ENCODE measurements around the gene NRXN3. TPM values are rescaled to one million over a fixed set of nuclear protein-coding genes. Genes with fewer than 3 reads are reported as not detected.

Gene NRXN3
- total RNA-seq, 5 donors from 2014 or later (not counting 1 experiment from before 2014, with no cell fraction given) = not detected

GRCh38 chr14:78754059-78754458 is 583.9 kb downstream of the NRXN3 start:
- no peak overlapping the region for H3K27ac ChIP-seq (ENCODE audit: low read length)
- Mint-ChIP-seq H3K4me3 (no peak overlapping the region), H3K36me3 (no peaks in the 10 kb centered on the region), H3K4me1 (no peaks in the 10 kb centered on the region), H3K9me3 (no peaks in the 10 kb centered on the region), H3K27me3 (peaks cover 0 to 3% of the 10 kb centered on the region in 2 donors), H3K27ac (no peak overlapping the region)
- no peak overlapping the region for H3K4me3 ChIP-seq (ENCODE audit: control insufficient read depth in 1 of 2, extremely low read depth in 1 of 2, low read length in 1 of 2)
- H3K27me3 ChIP-seq (replicated peaks in 1 of 2; ENCODE audit: control insufficient read depth in 2 of 2, extremely low read depth in 1 of 2, insufficient read depth in 2 of 2, low read length in 1 of 2) = no peaks in the 10 kb centered on the region
- H3K9me3 ChIP-seq = no peaks in the 10 kb centered on the region
- ChIA-PET CTCF (interaction anchor here in 1 of 2 donors (1.5 kb wide), 1 partner anchor 14 kb away, joined by 3 read pairs; no protein-coding TSS in a partner anchor), POLR2A (no interaction called here)
- H3K36me3 ChIP-seq (ENCODE audit: control insufficient read depth in 2 of 2, extremely low read depth in 1 of 2, insufficient read depth in 1 of 2, low read length in 1 of 2) = no peaks in the 10 kb centered on the region
- H3K4me1 ChIP-seq (ENCODE audit: control insufficient read depth in 1 of 2, extremely low read depth in 1 of 2, insufficient read depth in 2 of 2, low read length in 2 of 2) = no peaks in the 10 kb centered on the region
- WGBS (ENCODE audit: insufficient coverage) = 83% methylated on average over 2 of the region's 6 CpGs
- ATAC-seq (replicated peaks in 1 of 4) (no peak), DNase-seq (no peak)

DNA sequence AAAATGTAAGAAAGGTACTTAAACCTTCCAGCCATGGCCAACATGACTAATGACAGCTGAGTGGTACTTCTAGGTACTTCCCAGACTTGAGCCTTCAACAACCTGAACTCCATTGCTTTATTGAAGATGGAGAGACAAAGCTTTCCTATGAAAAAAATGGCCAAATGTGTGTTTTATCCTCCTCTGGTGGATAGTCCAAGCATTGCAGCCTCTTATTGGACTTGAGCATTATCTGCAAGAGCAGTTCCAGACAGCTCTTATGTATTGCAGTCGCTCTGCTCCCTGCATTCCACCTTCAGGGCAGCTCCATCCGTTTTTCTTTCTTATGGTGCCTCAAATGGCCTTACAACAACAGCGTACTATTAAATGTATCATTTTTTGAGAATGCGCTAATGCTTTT is 588.2 kb downstream of the NRXN3 start:
- POLR2A ChIA-PET = no interaction called here
- Histone ChIP-seq H3K9me3 (no peaks in the 10 kb centered on the region), H3K4me3 (ENCODE audit: control insufficient read depth in 1 of 2, extremely low read depth in 1 of 2, low read length in 1 of 2) (no peak overlapping the region), H3K4me1 (ENCODE audit: control insufficient read depth in 1 of 2, extremely low read depth in 1 of 2, insufficient read depth in 2 of 2, low read length in 2 of 2) (no peaks in the 10 kb centered on the region), H3K27ac (ENCODE audit: low read length) (no peak overlapping the region), H3K27me3 (replicated peaks in 1 of 2; ENCODE audit: control insufficient read depth in 2 of 2, extremely low read depth in 1 of 2, insufficient read depth in 2 of 2, low read length in 1 of 2) (no peaks in the 10 kb centered on the region), H3K36me3 (ENCODE audit: control insufficient read depth in 2 of 2, extremely low read depth in 1 of 2, insufficient read depth in 1 of 2, low read length in 1 of 2) (no peaks in the 10 kb centered on the region)
- Mint-ChIP-seq H3K9me3 (no peaks in the 10 kb centered on the region), H3K27ac (no peak overlapping the region), H3K4me3 (no peak overlapping the region), H3K36me3 (no peaks in the 10 kb centered on the region), H3K27me3 (peaks cover 0 to 4% of the 10 kb centered on the region in 2 donors), H3K4me1 (no peaks in the 10 kb centered on the region)
- DNase-seq (no peak), ATAC-seq (replicated peaks in 1 of 4) (no peak)
- CTCF ChIA-PET = no interaction called here
- 71% methylated on average over 3 of the region's 4 CpGs for WGBS (ENCODE audit: insufficient coverage)

DNA sequence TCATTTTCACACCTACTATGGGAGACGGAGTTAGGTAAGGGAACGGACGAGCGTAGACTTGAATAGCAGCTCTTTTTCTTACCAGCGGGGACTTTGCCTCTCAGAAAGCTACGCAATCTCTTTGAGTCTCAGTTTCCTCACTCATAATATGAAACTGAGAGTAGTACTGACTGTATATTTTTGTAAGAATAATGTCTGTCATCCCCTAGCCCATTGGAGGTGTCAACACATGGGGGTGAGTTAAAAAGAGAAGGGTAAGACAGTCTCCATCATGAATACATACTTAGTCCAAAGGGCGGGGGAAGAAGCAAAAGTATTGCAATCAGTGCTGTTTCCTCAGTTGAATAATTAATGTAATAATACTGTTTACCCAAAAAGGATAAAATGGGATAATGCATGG is 592.2 kb downstream of the NRXN3 start:
- Mint-ChIP-seq H3K27me3 (peaks cover 0 to 8% of the 10 kb centered on the region in 2 donors), H3K36me3 (no peaks in the 10 kb centered on the region), H3K4me1 (no peaks in the 10 kb centered on the region), H3K9me3 (no peaks in the 10 kb centered on the region), H3K4me3 (no peak overlapping the region), H3K27ac (no peak overlapping the region)
- Histone ChIP-seq H3K4me1 (ENCODE audit: control insufficient read depth in 1 of 2, extremely low read depth in 1 of 2, insufficient read depth in 2 of 2, low read length in 2 of 2) (no peaks in the 10 kb centered on the region), H3K4me3 (ENCODE audit: control insufficient read depth in 1 of 2, extremely low read depth in 1 of 2, low read length in 1 of 2) (no peak overlapping the region), H3K9me3 (no peaks in the 10 kb centered on the region), H3K36me3 (ENCODE audit: control insufficient read depth in 2 of 2, extremely low read depth in 1 of 2, insufficient read depth in 1 of 2, low read length in 1 of 2) (no peaks in the 10 kb centered on the region), H3K27ac (ENCODE audit: low read length) (no peak overlapping the region), H3K27me3 (replicated peaks in 1 of 2; ENCODE audit: control insufficient read depth in 2 of 2, extremely low read depth in 1 of 2, insufficient read depth in 2 of 2, low read length in 1 of 2) (no peaks in the 10 kb centered on the region)
- DNase-seq (no peak), ATAC-seq (replicated peaks in 1 of 4) (no peak)
- POLR2A ChIA-PET = interaction anchor here in 1 of 2 donors (0.5 kb wide), 1 partner anchor 21 kb away, joined by 9 read pairs; no protein-coding TSS in a partner anchor
- CTCF ChIA-PET = no interaction called here
- WGBS (ENCODE audit: insufficient coverage) = no CpG with 5 or more reads among the region's 7 CpGs

- Histone ChIP-seq H3K4me1 (ENCODE audit: control insufficient read depth in 1 of 2, extremely low read depth in 1 of 2, insufficient read depth in 2 of 2, low read length in 2 of 2) (no peaks in the 10 kb centered on the region), H3K9me3 (no peaks in the 10 kb centered on the region), H3K27me3 (replicated peaks in 1 of 2; ENCODE audit: control insufficient read depth in 2 of 2, extremely low read depth in 1 of 2, insufficient read depth in 2 of 2, low read length in 1 of 2) (no peaks in the 10 kb centered on the region), H3K4me3 (ENCODE audit: control insufficient read depth in 1 of 2, extremely low read depth in 1 of 2, low read length in 1 of 2) (no peak overlapping the region), H3K36me3 (ENCODE audit: control insufficient read depth in 2 of 2, extremely low read depth in 1 of 2, insufficient read depth in 1 of 2, low read length in 1 of 2) (no peaks in the 10 kb centered on the region), H3K27ac (ENCODE audit: low read length) (no peak overlapping the region)
- H3K27ac Mint-ChIP-seq = no peak overlapping the region
- H3K27me3 Mint-ChIP-seq = peaks cover 0 to 8% of the 10 kb centered on the region in 2 donors
- DNase-seq (no peak), ATAC-seq (replicated peaks in 1 of 4) (no peak)
- WGBS (ENCODE audit: insufficient coverage) = no CpG with 5 or more reads among the region's 1 CpG
- ChIA-PET POLR2A (no interaction called here), CTCF (no interaction called here)
- no peak overlapping the region for H3K4me3 Mint-ChIP-seq
- H3K4me1 Mint-ChIP-seq = no peaks in the 10 kb centered on the region
- H3K9me3 Mint-ChIP-seq = no peaks in the 10 kb centered on the region
- H3K36me3 Mint-ChIP-seq = no peaks in the 10 kb centered on the region
Measured at GRCh38 chr14:78763746-78764145, 593.6 kb downstream of the NRXN3 start.

DNA sequence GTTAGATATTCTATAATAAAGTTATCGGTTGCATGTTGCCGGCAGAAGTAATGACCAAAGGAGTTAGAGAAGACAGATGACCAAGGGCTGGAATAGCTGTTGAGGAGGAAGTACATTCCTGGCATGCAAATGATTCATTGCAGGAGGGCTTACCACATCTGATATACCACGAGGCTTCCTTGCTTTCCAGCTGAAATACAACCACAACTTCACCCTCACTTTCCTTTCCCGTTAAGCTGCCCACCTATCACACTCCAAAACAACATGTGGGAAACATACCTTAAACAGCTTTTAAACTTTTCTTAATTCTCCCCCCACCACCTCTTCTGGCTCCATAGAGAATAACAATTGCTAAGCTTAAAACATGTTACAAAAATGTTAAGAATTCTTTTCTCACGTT is 594.1 kb downstream of the NRXN3 start:
- H3K27ac Mint-ChIP-seq = no peak overlapping the region
- ATAC-seq (replicated peaks in 1 of 4) = no peak
- 7% methylated on average over 3 of the region's 5 CpGs for WGBS (ENCODE audit: insufficient coverage)
- peaks cover 0 to 8% of the 10 kb centered on the region in 2 donors for H3K27me3 Mint-ChIP-seq
- Histone ChIP-seq H3K36me3 (ENCODE audit: control insufficient read depth in 2 of 2, extremely low read depth in 1 of 2, insufficient read depth in 1 of 2, low read length in 1 of 2) (no peaks in the 10 kb centered on the region), H3K27ac (ENCODE audit: low read length) (no peak overlapping the region), H3K9me3 (no peaks in the 10 kb centered on the region), H3K4me3 (ENCODE audit: control insufficient read depth in 1 of 2, extremely low read depth in 1 of 2, low read length in 1 of 2) (no peak overlapping the region), H3K4me1 (ENCODE audit: control insufficient read depth in 1 of 2, extremely low read depth in 1 of 2, insufficient read depth in 2 of 2, low read length in 2 of 2) (no peaks in the 10 kb centered on the region), H3K27me3 (replicated peaks in 1 of 2; ENCODE audit: control insufficient read depth in 2 of 2, extremely low read depth in 1 of 2, insufficient read depth in 2 of 2, low read length in 1 of 2) (no peaks in the 10 kb centered on the region)
- DNase-seq = no peak
- no peaks in the 10 kb centered on the region for H3K9me3 Mint-ChIP-seq
- no peaks in the 10 kb centered on the region for H3K4me1 Mint-ChIP-seq
- ChIA-PET POLR2A (no interaction called here), CTCF (no interaction called here)
- H3K36me3 Mint-ChIP-seq = no peaks in the 10 kb centered on the region
- H3K4me3 Mint-ChIP-seq = no peak overlapping the region

GRCh38 chr14:78764645-78765044 is 594.5 kb downstream of the NRXN3 start:
- DNase-seq = no peak
- no peak for ATAC-seq (replicated peaks in 1 of 4)
- H3K36me3 ChIP-seq (ENCODE audit: control insufficient read depth in 2 of 2, extremely low read depth in 1 of 2, insufficient read depth in 1 of 2, low read length in 1 of 2) = no peaks in the 10 kb centered on the region
- no peak overlapping the region for H3K4me3 Mint-ChIP-seq
- H3K27ac Mint-ChIP-seq = no peak overlapping the region
- H3K9me3 ChIP-seq = no peaks in the 10 kb centered on the region
- POLR2A ChIA-PET = no interaction called here
- WGBS (ENCODE audit: insufficient coverage) = 40% methylated on average over 1 of the region's 4 CpGs
- peaks cover 0 to 4% (median 0%) of the 10 kb centered on the region in 3 donors for H3K9me3 Mint-ChIP-seq
- H3K27me3 ChIP-seq (replicated peaks in 1 of 2; ENCODE audit: control insufficient read depth in 2 of 2, extremely low read depth in 1 of 2, insufficient read depth in 2 of 2, low read length in 1 of 2) = no peaks in the 10 kb centered on the region
- no peak overlapping the region for H3K4me3 ChIP-seq (ENCODE audit: control insufficient read depth in 1 of 2, extremely low read depth in 1 of 2, low read length in 1 of 2)
- H3K36me3 Mint-ChIP-seq = no peaks in the 10 kb centered on the region
- CTCF ChIA-PET = no interaction called here
- H3K4me1 Mint-ChIP-seq = no peaks in the 10 kb centered on the region
- H3K27me3 Mint-ChIP-seq = peaks cover 0 to 8% of the 10 kb centered on the region in 2 donors
- H3K27ac ChIP-seq (ENCODE audit: low read length) = no peak overlapping the region
- no peaks in the 10 kb centered on the region for H3K4me1 ChIP-seq (ENCODE audit: control insufficient read depth in 1 of 2, extremely low read depth in 1 of 2, insufficient read depth in 2 of 2, low read length in 2 of 2)

GRCh38 chr14:78767436-78767835 is 597.3 kb downstream of the NRXN3 start:
- Histone ChIP-seq H3K4me1 (ENCODE audit: control insufficient read depth in 1 of 2, extremely low read depth in 1 of 2, insufficient read depth in 2 of 2, low read length in 2 of 2) (no peaks in the 10 kb centered on the region), H3K4me3 (ENCODE audit: control insufficient read depth in 1 of 2, extremely low read depth in 1 of 2, low read length in 1 of 2) (no peak overlapping the region), H3K27me3 (replicated peaks in 1 of 2; ENCODE audit: control insufficient read depth in 2 of 2, extremely low read depth in 1 of 2, insufficient read depth in 2 of 2, low read length in 1 of 2) (no peaks in the 10 kb centered on the region), H3K27ac (ENCODE audit: low read length) (no peak overlapping the region), H3K36me3 (ENCODE audit: control insufficient read depth in 2 of 2, extremely low read depth in 1 of 2, insufficient read depth in 1 of 2, low read length in 1 of 2) (no peaks in the 10 kb centered on the region), H3K9me3 (no peaks in the 10 kb centered on the region)
- Mint-ChIP-seq H3K4me1 (no peaks in the 10 kb centered on the region), H3K4me3 (no peak overlapping the region), H3K27me3 (peaks cover 0 to 4% of the 10 kb centered on the region in 2 donors), H3K36me3 (no peaks in the 10 kb centered on the region), H3K27ac (no peak overlapping the region), H3K9me3 (peaks cover 0 to 4% (median 0%) of the 10 kb centered on the region in 3 donors)
- ATAC-seq (replicated peaks in 1 of 4) (no peak), DNase-seq (no peak)
- ChIA-PET CTCF (interaction anchor here in 1 of 2 donors (0.7 kb wide), 1 partner anchor 12 kb away, joined by 5 read pairs; no protein-coding TSS in a partner anchor), POLR2A (no interaction called here)
- WGBS (ENCODE audit: insufficient coverage) = no CpG with 5 or more reads among the region's 5 CpGs
